Measurements from ENCODE around the gene PLEKHG4. TPM values are rescaled to one million over a fixed set of nuclear protein-coding genes. Genes with fewer than 3 reads are reported as not detected.

Gene PLEKHG4, protein sequence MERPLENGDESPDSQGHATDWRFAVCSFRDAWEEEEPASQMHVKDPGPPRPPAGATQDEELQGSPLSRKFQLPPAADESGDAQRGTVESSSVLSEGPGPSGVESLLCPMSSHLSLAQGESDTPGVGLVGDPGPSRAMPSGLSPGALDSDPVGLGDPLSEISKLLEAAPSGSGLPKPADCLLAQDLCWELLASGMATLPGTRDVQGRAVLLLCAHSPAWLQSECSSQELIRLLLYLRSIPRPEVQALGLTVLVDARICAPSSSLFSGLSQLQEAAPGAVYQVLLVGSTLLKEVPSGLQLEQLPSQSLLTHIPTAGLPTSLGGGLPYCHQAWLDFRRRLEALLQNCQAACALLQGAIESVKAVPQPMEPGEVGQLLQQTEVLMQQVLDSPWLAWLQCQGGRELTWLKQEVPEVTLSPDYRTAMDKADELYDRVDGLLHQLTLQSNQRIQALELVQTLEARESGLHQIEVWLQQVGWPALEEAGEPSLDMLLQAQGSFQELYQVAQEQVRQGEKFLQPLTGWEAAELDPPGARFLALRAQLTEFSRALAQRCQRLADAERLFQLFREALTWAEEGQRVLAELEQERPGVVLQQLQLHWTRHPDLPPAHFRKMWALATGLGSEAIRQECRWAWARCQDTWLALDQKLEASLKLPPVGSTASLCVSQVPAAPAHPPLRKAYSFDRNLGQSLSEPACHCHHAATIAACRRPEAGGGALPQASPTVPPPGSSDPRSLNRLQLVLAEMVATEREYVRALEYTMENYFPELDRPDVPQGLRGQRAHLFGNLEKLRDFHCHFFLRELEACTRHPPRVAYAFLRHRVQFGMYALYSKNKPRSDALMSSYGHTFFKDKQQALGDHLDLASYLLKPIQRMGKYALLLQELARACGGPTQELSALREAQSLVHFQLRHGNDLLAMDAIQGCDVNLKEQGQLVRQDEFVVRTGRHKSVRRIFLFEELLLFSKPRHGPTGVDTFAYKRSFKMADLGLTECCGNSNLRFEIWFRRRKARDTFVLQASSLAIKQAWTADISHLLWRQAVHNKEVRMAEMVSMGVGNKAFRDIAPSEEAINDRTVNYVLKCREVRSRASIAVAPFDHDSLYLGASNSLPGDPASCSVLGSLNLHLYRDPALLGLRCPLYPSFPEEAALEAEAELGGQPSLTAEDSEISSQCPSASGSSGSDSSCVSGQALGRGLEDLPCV
- total RNA-seq (10 to 100 TPM; 13.1 to 14.0 TPM), total RNA-seq (6.8 to 80.2 (median 36.1) reads per million in 172 experiments)
- polyA plus RNA-seq (2013, experiment 1 of 2) = 13.0 TPM
- 15.2 TPM for polyA plus RNA-seq (2013, experiment 2 of 2)

- Histone ChIP-seq H3K9me3 (ENCODE audit: control insufficient read depth in 1 of 2, insufficient read depth in 1 of 2, low read length in 2 of 2) (no peaks in the 10 kb centered on the region), H3K27me3 (ENCODE audit: control insufficient read depth in 1 of 2, insufficient read depth in 2 of 2, low read length in 2 of 2) (no peaks in the 10 kb centered on the region), H3K4me3 (ENCODE audit: low read length) (peak within 1 kb of the TSS; percentile 74), H3K4me1 (ENCODE audit: insufficient read depth, low read length) (peaks cover 27% of the 10 kb centered on the region), H3K27ac (ENCODE audit: low read depth in 1 of 2, low read length in 2 of 2) (peak within 1 kb of the TSS in 1 of 2 donors; percentile 27), H3K36me3 (ENCODE audit: insufficient read depth, low read length) (peaks cover 9% of the 10 kb centered on the region)
- Mint-ChIP-seq H3K4me1 (ENCODE audit: low read depth) (peaks cover 17% of the 10 kb centered on the region), H3K36me3 (ENCODE audit: low read depth) (peaks cover 23% of the 10 kb centered on the region), H3K9me3 (no peaks in the 10 kb centered on the region), H3K27me3 (no peaks in the 10 kb centered on the region), H3K4me3 (peak within 1 kb of the TSS; percentile 88), H3K27ac (peak within 1 kb of the TSS; percentile 64)
- CTCF ChIA-PET = interaction anchor here (1.5 kb wide), 1 partner anchor 9 kb away, joined by 4 read pairs; no protein-coding TSS in a partner anchor
- intact Hi-C loops (cut with DNase I, micrococcal nuclease) = loop anchor here in 1 of 2 experiments (1.0 to 10.0 kb wide), 4 partner anchors 16 to 195 kb away; partner anchors contain the start of gene TMEM208
- ATAC-seq (ENCODE audit: poor library complexity) (peak; percentile 97), DNase-seq (peak; percentile 65 to 92 (median 76))
- POLR2A ChIA-PET = interaction anchor here (0.6 kb wide), 1 partner anchor 300 kb away, joined by 3 read pairs; no protein-coding TSS in a partner anchor
- TF ChIP-seq, protein P1, sequence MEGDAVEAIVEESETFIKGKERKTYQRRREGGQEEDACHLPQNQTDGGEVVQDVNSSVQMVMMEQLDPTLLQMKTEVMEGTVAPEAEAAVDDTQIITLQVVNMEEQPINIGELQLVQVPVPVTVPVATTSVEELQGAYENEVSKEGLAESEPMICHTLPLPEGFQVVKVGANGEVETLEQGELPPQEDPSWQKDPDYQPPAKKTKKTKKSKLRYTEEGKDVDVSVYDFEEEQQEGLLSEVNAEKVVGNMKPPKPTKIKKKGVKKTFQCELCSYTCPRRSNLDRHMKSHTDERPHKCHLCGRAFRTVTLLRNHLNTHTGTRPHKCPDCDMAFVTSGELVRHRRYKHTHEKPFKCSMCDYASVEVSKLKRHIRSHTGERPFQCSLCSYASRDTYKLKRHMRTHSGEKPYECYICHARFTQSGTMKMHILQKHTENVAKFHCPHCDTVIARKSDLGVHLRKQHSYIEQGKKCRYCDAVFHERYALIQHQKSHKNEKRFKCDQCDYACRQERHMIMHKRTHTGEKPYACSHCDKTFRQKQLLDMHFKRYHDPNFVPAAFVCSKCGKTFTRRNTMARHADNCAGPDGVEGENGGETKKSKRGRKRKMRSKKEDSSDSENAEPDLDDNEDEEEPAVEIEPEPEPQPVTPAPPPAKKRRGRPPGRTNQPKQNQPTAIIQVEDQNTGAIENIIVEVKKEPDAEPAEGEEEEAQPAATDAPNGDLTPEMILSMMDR (IDR thresholded peaks at IDR 0.05) = peak; percentile 55
Observed at GRCh38 chr16:67279296-67280089, at the start of gene PLEKHG4. Gene PLEKHG4, plus strand, starts transcription at chr16:67279532. Its CDS starts 513 bp downstream, at chr16:67280045.

- Mint-ChIP-seq H3K27ac (no peak overlapping the region), H3K27me3 (no peaks in the 10 kb centered on the region), H3K36me3 (ENCODE audit: low read depth) (peaks cover 67% of the 10 kb centered on the region), H3K4me3 (peak overlapping the region; percentile 70), H3K4me1 (ENCODE audit: low read depth) (peaks cover 30% of the 10 kb centered on the region), H3K9me3 (no peaks in the 10 kb centered on the region)
- POLR2A ChIA-PET = interaction anchor here (3.9 kb wide), 1 partner anchor 17 kb away, joined by 81 read pairs; the partner anchor contains the start of genes FHOD1 and SLC9A5
- TF ChIP-seq, protein P1 (IDR thresholded peaks at IDR 0.05) = no peak
- Histone ChIP-seq H3K4me1 (ENCODE audit: insufficient read depth, low read length) (peaks cover 36% of the 10 kb centered on the region), H3K27me3 (ENCODE audit: control insufficient read depth in 1 of 2, insufficient read depth in 2 of 2, low read length in 2 of 2) (no peaks in the 10 kb centered on the region), H3K4me3 (ENCODE audit: low read length) (no peak overlapping the region), H3K27ac (ENCODE audit: low read depth in 1 of 2, low read length in 2 of 2) (no peak overlapping the region), H3K9me3 (ENCODE audit: control insufficient read depth in 1 of 2, insufficient read depth in 1 of 2, low read length in 2 of 2) (no peaks in the 10 kb centered on the region), H3K36me3 (ENCODE audit: insufficient read depth, low read length) (peaks cover 52% of the 10 kb centered on the region)
- intact Hi-C loops (cut with DNase I, micrococcal nuclease) = loop anchor here in 1 of 2 experiments (5.0 to 10.0 kb wide), 2 partner anchors 47 to 615 kb away; partner anchors contain the start of genes CENPT, NUTF2, PLEKHG4 and THAP11
- ATAC-seq (ENCODE audit: poor library complexity) = no peak
- DNase-seq = peak in 1 of 14 experiments; percentile 20
- CTCF ChIA-PET = interaction anchor here (1.0 kb wide), 1 partner anchor 586 kb away, joined by 3 read pairs; no protein-coding TSS in a partner anchor
Observed at GRCh38 chr16:67229906-67230808, 49.2 kb upstream of the PLEKHG4 start.
